ENCODE results near the gene PSG11. TPM values are rescaled to one million over a fixed set of nuclear protein-coding genes. Genes with fewer than 3 reads are reported as not detected.
"Not testable (repeated sequence)": the region's sequence is repeated elsewhere in the genome, so short reads cannot be mapped to it uniquely, and the experiment has no call there.

PSG11 gene
- total RNA-seq, 4 donors from 2014 or later, result not detected

GRCh38 chr19:43028866-43029265 lies 2.6 kb upstream of the PSG11 start:
- 81 to 93% methylated on average over 4 of the region's 4 CpGs for WGBS, 2 donors (ENCODE audit: low coverage in 1 of 2)
- Histone ChIP-seq H3K4me1 (no peaks in the 10 kb centered on the region), H3K36me3 (no peaks in the 10 kb centered on the region), H3K27me3 (no peaks in the 10 kb centered on the region), H3K27ac (no peak overlapping the region), H3K4me3 (no peak overlapping the region), H3K9me3 (no peaks in the 10 kb centered on the region)
- TF ChIP-seq POLR2AphosphoS5 (IDR thresholded peaks at IDR 0.05), result no peak
- no peak for TF ChIP-seq POLR2A (IDR thresholded peaks at IDR 0.05)
- TF ChIP-seq CTCF (IDR thresholded peaks at IDR 0.05), result no peak
- no peak for TF ChIP-seq EP300 (IDR thresholded peaks at IDR 0.05; ENCODE audit: low read depth)
- in situ Hi-C loops (cut with MboI; ENCODE audit: low pct_ligation_motif_present in 1 of 4, low pct_unique_long_range_greater_than_20kb in 1 of 4, low sequenced_read_pairs in 3 of 4) (no loop called here), intact Hi-C loops (cut with DNase I; ENCODE audit: low total_unique reads) (no loop called here)
- no peak for DNase-seq

GRCh38 chr19:43027985-43028384 lies 1.7 kb upstream of the PSG11 start:
- H3K36me3 ChIP-seq; H3K9me3 ChIP-seq; DNase-seq; intact Hi-C loops (cut with DNase I; ENCODE audit: low total_unique reads); H3K4me3 ChIP-seq; in situ Hi-C loops (cut with MboI; ENCODE audit: low pct_ligation_motif_present in 1 of 4, low pct_unique_long_range_greater_than_20kb in 1 of 4, low sequenced_read_pairs in 3 of 4); H3K27ac ChIP-seq; H3K27me3 ChIP-seq; H3K4me1 ChIP-seq: not testable (repeated sequence)
- 37 to 56% methylated on average over 2 to 10 of the region's 10 CpGs for WGBS, 2 donors (ENCODE audit: low coverage in 1 of 2)

GRCh38 chr19:43027061-43027460 lies 792 bp upstream of the PSG11 start:
- H3K4me3 ChIP-seq; DNase-seq; H3K27ac ChIP-seq; H3K36me3 ChIP-seq; intact Hi-C loops (cut with DNase I; ENCODE audit: low total_unique reads); H3K4me1 ChIP-seq; H3K27me3 ChIP-seq; in situ Hi-C loops (cut with MboI; ENCODE audit: low pct_ligation_motif_present in 1 of 4, low pct_unique_long_range_greater_than_20kb in 1 of 4, low sequenced_read_pairs in 3 of 4); H3K9me3 ChIP-seq: not testable (repeated sequence)
- 91 to 100% methylated on average over 1 to 8 of the region's 8 CpGs for WGBS, 2 donors (ENCODE audit: low coverage in 1 of 2)

- H3K36me3 ChIP-seq; in situ Hi-C loops (cut with MboI; ENCODE audit: low pct_ligation_motif_present in 1 of 4, low pct_unique_long_range_greater_than_20kb in 1 of 4, low sequenced_read_pairs in 3 of 4); H3K27me3 ChIP-seq; H3K27ac ChIP-seq; H3K9me3 ChIP-seq; H3K4me3 ChIP-seq; DNase-seq; H3K4me1 ChIP-seq: not testable (repeated sequence)
- intact Hi-C loops (cut with DNase I; ENCODE audit: low total_unique reads), result loop anchor here (5.0 kb wide), 1 partner anchor 1365 kb away; no protein-coding TSS in a partner anchor
- 65 to 72% methylated on average over 4 of the region's 4 CpGs for WGBS, 2 donors (ENCODE audit: low coverage in 1 of 2)
Observed at GRCh38 chr19:43022098-43022497, 4.2 kb downstream of the PSG11 start.

- WGBS, 2 donors (ENCODE audit: low coverage in 1 of 2), result 60 to 80% methylated on average over 1 to 4 of the region's 4 CpGs
- peak in 1 of 3 donors; percentile 15 for TF ChIP-seq POLR2AphosphoS5 (IDR thresholded peaks at IDR 0.05)
- in situ Hi-C loops (cut with MboI; ENCODE audit: low pct_ligation_motif_present in 1 of 4, low pct_unique_long_range_greater_than_20kb in 1 of 4, low sequenced_read_pairs in 3 of 4); H3K27me3 ChIP-seq; H3K36me3 ChIP-seq; H3K9me3 ChIP-seq; H3K4me3 ChIP-seq; H3K4me1 ChIP-seq; H3K27ac ChIP-seq; DNase-seq: not testable (repeated sequence)
- intact Hi-C loops (cut with DNase I; ENCODE audit: low total_unique reads), result loop anchor here (5.0 kb wide), 1 partner anchor 1364 kb away; no protein-coding TSS in a partner anchor
Observed at GRCh38 chr19:43021629-43022028, 4.6 kb downstream of the PSG11 start.

- H3K27me3 ChIP-seq; intact Hi-C loops (cut with DNase I; ENCODE audit: low total_unique reads); H3K4me3 ChIP-seq; DNase-seq; H3K9me3 ChIP-seq; H3K27ac ChIP-seq; H3K36me3 ChIP-seq; in situ Hi-C loops (cut with MboI; ENCODE audit: low pct_ligation_motif_present in 1 of 4, low pct_unique_long_range_greater_than_20kb in 1 of 4, low sequenced_read_pairs in 3 of 4); H3K4me1 ChIP-seq: not testable (repeated sequence)
Observed at GRCh38 chr19:43019588-43019987, 6.7 kb downstream of the PSG11 start.

- H3K4me1 ChIP-seq; H3K36me3 ChIP-seq; DNase-seq; in situ Hi-C loops (cut with MboI; ENCODE audit: low pct_ligation_motif_present in 1 of 4, low pct_unique_long_range_greater_than_20kb in 1 of 4, low sequenced_read_pairs in 3 of 4); H3K4me3 ChIP-seq; H3K9me3 ChIP-seq; H3K27me3 ChIP-seq; H3K27ac ChIP-seq; intact Hi-C loops (cut with DNase I; ENCODE audit: low total_unique reads): not testable (repeated sequence)
- 64 to 69% methylated on average over 4 of the region's 4 CpGs for WGBS, 2 donors (ENCODE audit: low coverage in 1 of 2)
Observed at GRCh38 chr19:43005841-43006240, 20.4 kb downstream of the PSG11 start.

- H3K4me3 ChIP-seq; DNase-seq; H3K36me3 ChIP-seq; intact Hi-C loops (cut with DNase I; ENCODE audit: low total_unique reads); H3K27ac ChIP-seq; H3K9me3 ChIP-seq; H3K27me3 ChIP-seq; in situ Hi-C loops (cut with MboI; ENCODE audit: low pct_ligation_motif_present in 1 of 4, low pct_unique_long_range_greater_than_20kb in 1 of 4, low sequenced_read_pairs in 3 of 4); H3K4me1 ChIP-seq: not testable (repeated sequence)
- 56 to 64% methylated on average over 3 to 4 of the region's 4 CpGs for WGBS, 2 donors (ENCODE audit: low coverage in 1 of 2)
Observed at GRCh38 chr19:43004846-43005245, 21.4 kb downstream of the PSG11 start.

- H3K4me3 ChIP-seq; H3K27me3 ChIP-seq; intact Hi-C loops (cut with DNase I; ENCODE audit: low total_unique reads); H3K4me1 ChIP-seq; H3K27ac ChIP-seq; H3K9me3 ChIP-seq; H3K36me3 ChIP-seq; in situ Hi-C loops (cut with MboI; ENCODE audit: low pct_ligation_motif_present in 1 of 4, low pct_unique_long_range_greater_than_20kb in 1 of 4, low sequenced_read_pairs in 3 of 4); DNase-seq: not testable (repeated sequence)
- 73 to 100% methylated on average over 1 of the region's 1 CpG for WGBS, 2 donors (ENCODE audit: low coverage in 1 of 2)
Observed at GRCh38 chr19:43003634-43004033, 22.6 kb downstream of the PSG11 start.

- H3K9me3 ChIP-seq; H3K4me1 ChIP-seq; H3K27ac ChIP-seq; intact Hi-C loops (cut with DNase I; ENCODE audit: low total_unique reads); H3K27me3 ChIP-seq; H3K4me3 ChIP-seq; in situ Hi-C loops (cut with MboI; ENCODE audit: low pct_ligation_motif_present in 1 of 4, low pct_unique_long_range_greater_than_20kb in 1 of 4, low sequenced_read_pairs in 3 of 4); DNase-seq; H3K36me3 ChIP-seq: not testable (repeated sequence)
- WGBS, 2 donors (ENCODE audit: low coverage in 1 of 2), result 50 to 51% methylated on average over 1 to 2 of the region's 2 CpGs
Observed at GRCh38 chr19:43002948-43003347, 23.3 kb downstream of the PSG11 start.
